HEK293T (cell line): ENCODE results near the gene ODAD4.

Experiments used
- HDGF ChIP-seq: fragments of 450-650 bp; IDR thresholded peaks from 2 replicates; pipeline ENCODE4 v1.6.1; 2017; ENCODE audit warnings: antibody characterized with exemption, borderline replicate concordance
- L3MBTL2 ChIP-seq: fragments of 450-650 bp; conservative IDR thresholded peaks from 2 replicates; pipeline ENCODE4 v1.6.1; 2016; ENCODE audit warnings: mild to moderate bottlenecking
- NFRKB ChIP-seq: fragments of 450-650 bp; IDR thresholded peaks from 2 replicates; pipeline ENCODE4 v1.6.1; 2016; ENCODE audit warnings: mild to moderate bottlenecking, moderate library complexity

DNA sequence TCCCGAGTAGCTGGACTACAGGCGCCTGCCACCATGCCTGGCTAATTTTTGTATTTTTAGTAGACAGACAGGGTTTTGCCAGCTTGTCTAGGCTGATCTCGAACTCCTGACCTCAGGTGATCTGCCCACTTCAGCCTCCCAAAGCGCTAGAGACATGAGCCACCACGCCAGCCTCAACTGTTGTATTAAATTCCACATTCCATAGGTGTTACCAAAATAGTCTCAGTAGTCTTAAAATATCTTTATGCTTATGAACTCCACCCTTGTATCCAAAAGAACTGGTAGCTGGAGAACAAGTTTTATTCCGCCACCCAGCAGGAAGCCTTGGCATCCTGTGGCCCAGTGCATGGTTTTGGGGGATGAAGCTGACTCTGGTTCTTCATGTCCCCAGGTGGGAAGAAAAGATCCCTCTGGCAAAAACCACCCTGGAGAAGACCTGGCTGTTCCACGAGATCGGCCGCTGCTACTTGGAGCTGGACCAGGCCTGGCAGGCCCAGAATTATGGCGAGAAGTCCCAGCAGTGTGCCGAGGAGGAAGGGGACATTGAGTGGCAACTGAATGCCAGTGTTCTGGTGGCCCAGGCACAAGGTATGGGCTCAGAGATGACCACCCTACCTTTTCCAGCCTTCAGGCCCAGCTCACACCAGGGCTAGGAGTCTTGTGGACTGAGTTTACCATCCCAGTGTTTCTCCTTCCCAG is 18.5 kb downstream of the ODAD4 start:
- TF ChIP-seq L3MBTL2 (no peak), HDGF (no peak), NFRKB (no peak)
